Muscle of leg (tissue), 11 donors: Measurements from ENCODE around the gene FOXK2. TPM values are rescaled to one million over a fixed set of nuclear protein-coding genes. Genes with fewer than 3 reads are reported as not detected.
"Not testable (repeated sequence)": the region's sequence is repeated elsewhere in the genome, so short reads cannot be mapped to it uniquely, and the experiment has no call there.

Experiments
- DNase-seq: peaks from one replicate; pipeline ENCODE4 v3.0.0; 2013
- H3K27ac ChIP-seq: one replicate; pipeline ENCODE4 v1.5.1; 2013; ENCODE audit warnings: mild to moderate bottlenecking, low read length, control low read depth
- H3K27me3 ChIP-seq: one replicate; pipeline ENCODE4 v1.6.1; 2013; ENCODE audit warnings: low read length; ENCODE audit not compliant: control insufficient read depth, insufficient read depth
- H3K36me3 ChIP-seq: one replicate; pipeline ENCODE4 v1.6.1; 2013; ENCODE audit warnings: low read length; ENCODE audit not compliant: control insufficient read depth, insufficient read depth
- H3K4me1 ChIP-seq: one replicate; pipeline ENCODE4 v1.6.1; 2013; ENCODE audit warnings: low read length; ENCODE audit not compliant: control insufficient read depth, insufficient read depth
- H3K4me3 ChIP-seq: one replicate; pipeline ENCODE4 v1.5.1; 2013; ENCODE audit warnings: low read length, control low read depth
- H3K9me3 ChIP-seq: replicated peaks from 2 replicates; pipeline ENCODE4 v1.6.1; 2013; ENCODE audit warnings: low read depth, low read length; ENCODE audit not compliant: control insufficient read depth
- WGBS: methylation state at CpG from one replicate; pipeline ENCODE4 v1.1.5; 2013; ENCODE audit warnings: missing lambda C conversion rate; ENCODE audit not compliant: insufficient coverage; 5-methylcytosine and 5-hydroxymethylcytosine counted together
- polyA plus RNA-seq, 8 donors: library from polyadenylated mRNA; unstranded; fragments of 120-200 nt; gene quantifications; one replicate each; pipeline versions ENCODE4 v1.2.1 to v1.2.3, GENCODE V29; 2013; ENCODE audit warnings: inconsistent platforms in 1 of 8, low replicate concordance in 1 of 8; ENCODE audit not compliant: insufficient read length in 8 of 8, insufficient read depth in 1 of 8
- total RNA-seq: library from RNA; stranded (reverse); fragments of 120-200 nt; gene quantifications from one replicate; pipeline ENCODE4 v1.2.4, GENCODE V29; 2013

Gene FOXK2
- total and polyA plus RNA-seq, 9 donors: 31.8 to 47.3 (median 38.3) TPM

- Histone ChIP-seq H3K4me3 (no peak overlapping the region), H3K27ac (no peak overlapping the region), H3K27me3 (no peaks in the 10 kb centered on the region), H3K9me3 (no peaks in the 10 kb centered on the region), H3K4me1 (peaks cover 43% of the 10 kb centered on the region), H3K36me3 (peaks cover 5% of the 10 kb centered on the region)
- DNase-seq: no peak
- 84% methylated on average over 22 of the region's 31 CpGs for WGBS
Measured at GRCh38 chr17:82561429-82562035, 42.0 kb downstream of the FOXK2 start.

- WGBS: 100% methylated on average over 3 of the region's 7 CpGs
- not testable (repeated sequence) for H3K4me3 ChIP-seq, H3K9me3 ChIP-seq, H3K27me3 ChIP-seq, DNase-seq, H3K27ac ChIP-seq
- peaks cover 47% of the 10 kb centered on the region for H3K4me1 ChIP-seq
- H3K36me3 ChIP-seq: peaks cover 15% of the 10 kb centered on the region
Measured at GRCh38 chr17:82562718-82563220, 43.2 kb downstream of the FOXK2 start.

GRCh38 chr17:82563318-82563717, 43.8 kb downstream of the FOXK2 start:
- Histone ChIP-seq H3K4me1 (peaks cover 48% of the 10 kb centered on the region), H3K9me3 (no peaks in the 10 kb centered on the region), H3K27ac (no peak overlapping the region), H3K4me3 (no peak overlapping the region), H3K27me3 (no peaks in the 10 kb centered on the region), H3K36me3 (peaks cover 20% of the 10 kb centered on the region)
- no peak for DNase-seq
- 77% methylated on average over 5 of the region's 9 CpGs for WGBS

GRCh38 chr17:82563745-82564144, 44.2 kb downstream of the FOXK2 start:
- DNase-seq, H3K4me3 ChIP-seq, H3K9me3 ChIP-seq, H3K27ac ChIP-seq, H3K27me3 ChIP-seq: not testable (repeated sequence)
- peaks cover 22% of the 10 kb centered on the region for H3K36me3 ChIP-seq
- peaks cover 49% of the 10 kb centered on the region for H3K4me1 ChIP-seq
- 60% methylated on average over 1 of the region's 4 CpGs for WGBS

GRCh38 chr17:82564241-82564640, 44.7 kb downstream of the FOXK2 start:
- H3K4me3 ChIP-seq: no peak overlapping the region
- no peaks in the 10 kb centered on the region for H3K9me3 ChIP-seq
- H3K4me1 ChIP-seq: peaks cover 44% of the 10 kb centered on the region
- WGBS: no CpG with 5 or more reads among the region's 5 CpGs
- no peak overlapping the region for H3K27ac ChIP-seq
- peak; percentile 50 for DNase-seq
- H3K36me3 ChIP-seq: peaks cover 25% of the 10 kb centered on the region
- H3K27me3 ChIP-seq: no peaks in the 10 kb centered on the region

GRCh38 chr17:82565551-82565950, 46.0 kb downstream of the FOXK2 start:
- H3K4me3 ChIP-seq: no peak overlapping the region
- WGBS: no CpG with 5 or more reads among the region's 1 CpG
- no peaks in the 10 kb centered on the region for H3K9me3 ChIP-seq
- peaks cover 34% of the 10 kb centered on the region for H3K4me1 ChIP-seq
- no peaks in the 10 kb centered on the region for H3K27me3 ChIP-seq
- peak; percentile 89 for DNase-seq
- peak overlapping the region; percentile 53 for H3K27ac ChIP-seq
- peaks cover 35% of the 10 kb centered on the region for H3K36me3 ChIP-seq

GRCh38 chr17:82566129-82566960, 46.8 kb downstream of the FOXK2 start:
- Histone ChIP-seq H3K9me3 (no peaks in the 10 kb centered on the region), H3K27me3 (no peaks in the 10 kb centered on the region), H3K4me3 (no peak overlapping the region), H3K27ac (peak overlapping the region; percentile 53), H3K4me1 (peaks cover 34% of the 10 kb centered on the region), H3K36me3 (peaks cover 42% of the 10 kb centered on the region)
- 78% methylated on average over 12 of the region's 18 CpGs for WGBS
- no peak for DNase-seq

GRCh38 chr17:82567286-82567685, 47.8 kb downstream of the FOXK2 start:
- no peak overlapping the region for H3K27ac ChIP-seq
- no peak for DNase-seq
- H3K36me3 ChIP-seq: peaks cover 48% of the 10 kb centered on the region
- 93% methylated on average over 15 of the region's 15 CpGs for WGBS
- H3K27me3 ChIP-seq: no peaks in the 10 kb centered on the region
- H3K4me3 ChIP-seq: no peak overlapping the region
- no peaks in the 10 kb centered on the region for H3K9me3 ChIP-seq
- peaks cover 29% of the 10 kb centered on the region for H3K4me1 ChIP-seq

GRCh38 chr17:82568997-82569393, 49.5 kb downstream of the FOXK2 start:
- peaks cover 59% of the 10 kb centered on the region for H3K36me3 ChIP-seq
- H3K27ac ChIP-seq: no peak overlapping the region
- H3K9me3 ChIP-seq: no peaks in the 10 kb centered on the region
- H3K4me1 ChIP-seq: peaks cover 26% of the 10 kb centered on the region
- H3K27me3 ChIP-seq: no peaks in the 10 kb centered on the region
- 89% methylated on average over 9 of the region's 10 CpGs for WGBS
- no peak overlapping the region for H3K4me3 ChIP-seq
- DNase-seq: no peak

GRCh38 chr17:82569621-82570020, 50.1 kb downstream of the FOXK2 start:
- 91% methylated on average over 8 of the region's 11 CpGs for WGBS
- no peak overlapping the region for H3K27ac ChIP-seq
- no peaks in the 10 kb centered on the region for H3K9me3 ChIP-seq
- peaks cover 66% of the 10 kb centered on the region for H3K36me3 ChIP-seq
- no peaks in the 10 kb centered on the region for H3K27me3 ChIP-seq
- no peak overlapping the region for H3K4me3 ChIP-seq
- DNase-seq: no peak
- H3K4me1 ChIP-seq: peaks cover 22% of the 10 kb centered on the region
